CD8-positive, alpha-beta memory T cell (primary cell): Measurements from ENCODE around the gene SUV39H2. TPM values are rescaled to one million over a fixed set of nuclear protein-coding genes. Genes with fewer than 3 reads are reported as not detected.

ENCODE experiments used
- CTCF ChIA-PET: fragments of 350-600 bp; sonication (Branson Sonifier 250); formaldehyde crosslinking; loops from one replicate; lab custom pipeline; 2021; ENCODE audit warnings: antibody characterized with exemption; lab: Charles Lee
- POLR2A ChIA-PET: fragments of 350-600 bp; sonication (Branson Sonifier 250); formaldehyde crosslinking; loops from one replicate; lab custom pipeline; 2021; ENCODE audit warnings: antibody characterized with exemption; lab: Charles Lee
- DNase-seq, 5 donors: peaks; one replicate each; pipeline versions ENCODE4 v3.0.0 to v3.0.0-alpha.2; 2020 to 2022; ENCODE audit warnings: mixed read lengths in 1 of 5
- H3K27ac ChIP-seq: one replicate; pipeline ENCODE4 v1.7.0; 2013; ENCODE audit warnings: low read depth, mild to moderate bottlenecking, low read length, moderate library complexity
- H3K27me3 ChIP-seq: 2 replicates; pipeline ENCODE4 v1.7.0; 2013; ENCODE audit warnings: low read length, mild to moderate bottlenecking; ENCODE audit not compliant: insufficient read depth, poor library complexity, severe bottlenecking
- H3K36me3 ChIP-seq: 2 replicates; pipeline ENCODE4 v1.7.0; 2013; ENCODE audit warnings: mild to moderate bottlenecking, low read length, moderate library complexity; ENCODE audit not compliant: insufficient read depth
- H3K4me1 ChIP-seq: 2 replicates; pipeline ENCODE4 v1.7.0; 2013; ENCODE audit warnings: mild to moderate bottlenecking, low read length, moderate library complexity; ENCODE audit not compliant: insufficient read depth
- H3K4me3 ChIP-seq: 2 replicates; pipeline ENCODE4 v1.7.0; 2013; ENCODE audit warnings: mild to moderate bottlenecking, low read length
- H3K9me3 ChIP-seq: 2 replicates; pipeline ENCODE4 v1.7.0; 2013; ENCODE audit warnings: mild to moderate bottlenecking, low read length
- H3K27ac Mint-ChIP-seq, 8 donors: one replicate each; pipeline ENCODE4 v1.8.0; 2020 to 2021; ENCODE audit warnings: mixed read lengths in 8 of 8, mild to moderate bottlenecking in 6 of 8, inconsistent platforms in 3 of 8, moderate library complexity in 3 of 8
- H3K27me3 Mint-ChIP-seq, 2 donors: one replicate each; pipeline ENCODE4 v1.8.0; 2020 to 2021; ENCODE audit warnings: mixed read lengths in 2 of 2, mild to moderate bottlenecking in 1 of 2, moderate library complexity in 1 of 2
- H3K36me3 Mint-ChIP-seq, 3 donors: one replicate each; pipeline ENCODE4 v1.8.0; 2020 to 2021; ENCODE audit warnings: mixed read lengths in 3 of 3, inconsistent platforms in 1 of 3, mild to moderate bottlenecking in 1 of 3
- H3K4me1 Mint-ChIP-seq, 3 donors: one replicate each; pipeline ENCODE4 v1.8.0; 2020 to 2021; ENCODE audit warnings: mixed read lengths in 3 of 3, inconsistent platforms in 1 of 3, mild to moderate bottlenecking in 1 of 3
- H3K4me3 Mint-ChIP-seq, 7 donors: one replicate each; pipeline ENCODE4 v1.8.0; 2020 to 2021; ENCODE audit warnings: mixed read lengths in 7 of 7, mild to moderate bottlenecking in 6 of 7, moderate library complexity in 4 of 7, inconsistent platforms in 2 of 7
- H3K9me3 Mint-ChIP-seq, 5 donors: one replicate each; pipeline ENCODE4 v1.8.0; 2020 to 2022; ENCODE audit warnings: mixed read lengths in 5 of 5, mild to moderate bottlenecking in 3 of 5, moderate library complexity in 2 of 5, inconsistent platforms in 1 of 5
- polyA plus RNA-seq: library from polyadenylated mRNA; unstranded; fragments of 300-500 nt; fragmentation: Illumina TruSeq; gene quantifications from one replicate; pipeline ENCODE4 v1.2.3, GENCODE V29; 2021
- total RNA-seq, 2 experiments: library from RNA; stranded (reverse); gene quantifications; one replicate each; pipeline ENCODE4 v1.2.3, GENCODE V29; 2021

The SUV39H2 gene
- total and polyA plus RNA-seq, 3 experiments from 2014 or later = 3.4 to 35.8 (median 30.8) TPM

DNA sequence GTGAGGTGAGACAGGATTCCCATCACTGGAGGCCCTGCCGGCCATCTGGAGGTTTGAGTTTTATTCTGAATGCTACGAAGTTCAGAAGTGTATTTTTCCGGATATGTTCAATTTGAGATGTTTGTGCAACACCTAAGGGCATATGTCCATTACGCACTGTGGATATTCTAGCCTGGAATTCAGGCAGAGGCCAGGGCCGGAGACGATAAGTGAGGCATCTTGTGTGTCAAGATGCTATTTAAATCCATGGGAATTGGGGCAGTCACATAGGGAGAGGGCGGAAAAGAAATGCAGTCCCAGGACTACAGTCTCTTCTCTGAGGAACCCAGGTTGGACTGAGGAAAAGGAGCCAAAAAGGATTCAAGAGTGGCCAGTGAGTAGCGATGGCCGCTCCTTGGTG, 1.9 kb upstream of the SUV39H2 start:
- peaks cover 29 to 39% (median 30%) of the 10 kb centered on the region in 3 donors for H3K4me1 Mint-ChIP-seq
- CTCF ChIA-PET = interaction anchor here (2.0 kb wide), 1 partner anchor 39 kb away, joined by 13 read pairs; the partner anchor contains the start of genes CDNF, HSPA14 and MSANTD7
- H3K9me3 Mint-ChIP-seq = no peaks in the 10 kb centered on the region
- Histone ChIP-seq H3K9me3 (no peaks in the 10 kb centered on the region), H3K4me1 (peaks cover 21% of the 10 kb centered on the region), H3K4me3 (no peak overlapping the region), H3K27me3 (no peaks in the 10 kb centered on the region), H3K36me3 (no peaks in the 10 kb centered on the region), H3K27ac (no peak overlapping the region)
- no peak for DNase-seq
- peak overlapping the region; percentile 64 to 96 (median 94) for H3K4me3 Mint-ChIP-seq
- H3K27me3 Mint-ChIP-seq = peaks cover 0 to 3% of the 10 kb centered on the region in 2 donors
- H3K36me3 Mint-ChIP-seq = peaks cover 0 to 10% (median 0%) of the 10 kb centered on the region in 3 donors
- POLR2A ChIA-PET = interaction anchor here (1.0 to 2.6 kb wide), 2 partner anchors 15 to 39 kb away, joined by 3 to 35 read pairs; partner anchors contain the start of genes CDNF, HSPA14 and MSANTD7
- peak overlapping the region in 5 of 8 donors; percentile 11 to 86 (median 80) for H3K27ac Mint-ChIP-seq

DNA sequence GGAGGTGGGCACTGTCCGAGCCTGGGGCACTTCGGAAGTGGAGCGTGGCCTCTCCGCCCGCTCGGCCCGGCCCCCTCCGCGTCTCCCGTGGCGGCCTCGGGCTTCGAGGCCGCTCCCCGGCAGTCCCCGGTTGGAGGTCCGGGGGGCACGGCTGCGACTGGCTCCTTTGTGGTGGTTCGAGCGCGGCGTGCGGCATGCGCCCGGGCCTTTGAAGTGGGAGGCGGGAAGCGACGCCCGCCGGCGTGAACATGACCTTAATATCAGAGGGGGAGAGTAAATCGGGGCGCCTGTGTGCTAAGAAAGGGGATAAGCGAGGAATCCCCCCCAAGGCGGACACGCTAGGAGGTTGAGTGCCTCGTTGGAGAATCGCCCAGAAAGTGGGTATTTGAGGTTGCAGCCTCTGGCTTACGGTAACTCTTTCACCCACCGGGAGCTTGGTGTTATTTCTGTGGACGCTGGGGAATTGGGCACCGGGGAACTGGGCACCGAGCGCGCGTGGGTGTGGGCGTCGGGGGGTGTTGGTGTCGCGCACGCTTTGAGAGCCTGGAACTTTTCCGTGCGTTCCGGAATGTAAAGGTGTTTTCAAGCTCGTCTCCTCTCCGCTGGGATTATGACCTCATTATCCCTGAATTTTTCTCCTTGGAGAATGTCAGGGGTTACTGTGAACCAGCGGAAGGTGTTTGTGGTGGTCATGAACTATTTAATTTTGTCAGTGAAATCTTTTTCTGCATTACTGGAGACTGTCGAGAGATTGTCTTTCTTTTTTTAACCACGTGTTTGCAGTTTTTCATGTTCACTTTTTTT, 660 bp downstream of the SUV39H2 start:
- Histone ChIP-seq H3K36me3 (no peaks in the 10 kb centered on the region), H3K27ac (peak overlapping the region; percentile 79), H3K4me1 (peaks cover 21% of the 10 kb centered on the region), H3K27me3 (no peaks in the 10 kb centered on the region), H3K4me3 (peak overlapping the region; percentile 75), H3K9me3 (no peaks in the 10 kb centered on the region)
- H3K27ac Mint-ChIP-seq = peak overlapping the region in 7 of 8 donors; percentile 67 to 98 (median 88)
- peak overlapping the region; percentile 89 to 93 (median 91) for H3K4me3 Mint-ChIP-seq
- H3K27me3 Mint-ChIP-seq = peaks cover 0 to 3% of the 10 kb centered on the region in 2 donors
- POLR2A ChIA-PET = interaction anchor here (0.8 to 2.6 kb wide), 5 partner anchors 42 to 336 kb away, joined by 3 to 35 read pairs (median 8); partner anchors contain the start of genes CDNF, DCLRE1C, HSPA14 and MEIG1
- peaks cover 0 to 10% (median 1%) of the 10 kb centered on the region in 3 donors for H3K36me3 Mint-ChIP-seq
- no peaks in the 10 kb centered on the region for H3K9me3 Mint-ChIP-seq
- CTCF ChIA-PET = interaction anchor here (0.8 to 2.0 kb wide), 5 partner anchors 41 to 683 kb away, joined by 3 to 13 read pairs (median 3); partner anchors contain the start of genes CDNF, HSPA14, MEIG1 and MSANTD7
- H3K4me1 Mint-ChIP-seq = peaks cover 32 to 42% (median 33%) of the 10 kb centered on the region in 3 donors
- peak; percentile 10 to 61 (median 46) for DNase-seq

DNA sequence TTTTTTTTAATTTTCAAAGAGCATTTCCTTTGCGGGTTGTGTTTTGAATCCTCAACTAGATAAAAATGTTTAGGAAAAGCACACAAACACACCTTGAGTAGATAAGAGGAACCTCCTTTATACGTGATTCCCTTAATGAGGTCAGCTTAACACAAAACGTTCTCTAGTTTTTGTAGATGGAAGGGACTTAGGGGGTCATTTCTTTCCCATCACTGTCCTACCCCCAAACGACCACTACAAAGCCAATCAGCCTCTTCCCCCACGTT, 1.2 kb downstream of the SUV39H2 start:
- no peaks in the 10 kb centered on the region for H3K9me3 ChIP-seq
- ChIA-PET POLR2A (no interaction called here), CTCF (interaction anchor here (0.8 to 1.2 kb wide), 2 partner anchors 71 to 79 kb away, joined by 3 read pairs; partner anchors contain the start of gene MEIG1)
- peak overlapping the region; percentile 75 for H3K4me3 ChIP-seq
- no peak for DNase-seq
- peaks cover 21% of the 10 kb centered on the region for H3K4me1 ChIP-seq
- no peaks in the 10 kb centered on the region for H3K36me3 ChIP-seq
- Mint-ChIP-seq H3K9me3 (no peaks in the 10 kb centered on the region), H3K27me3 (peaks cover 0 to 3% of the 10 kb centered on the region in 2 donors), H3K4me3 (peak overlapping the region; percentile 89 to 93 (median 91)), H3K36me3 (peaks cover 0 to 10% (median 1%) of the 10 kb centered on the region in 3 donors), H3K27ac (peak overlapping the region in 7 of 8 donors; percentile 45 to 98 (median 88)), H3K4me1 (peaks cover 32 to 42% (median 33%) of the 10 kb centered on the region in 3 donors)
- no peak overlapping the region for H3K27ac ChIP-seq
- H3K27me3 ChIP-seq = no peaks in the 10 kb centered on the region

DNA sequence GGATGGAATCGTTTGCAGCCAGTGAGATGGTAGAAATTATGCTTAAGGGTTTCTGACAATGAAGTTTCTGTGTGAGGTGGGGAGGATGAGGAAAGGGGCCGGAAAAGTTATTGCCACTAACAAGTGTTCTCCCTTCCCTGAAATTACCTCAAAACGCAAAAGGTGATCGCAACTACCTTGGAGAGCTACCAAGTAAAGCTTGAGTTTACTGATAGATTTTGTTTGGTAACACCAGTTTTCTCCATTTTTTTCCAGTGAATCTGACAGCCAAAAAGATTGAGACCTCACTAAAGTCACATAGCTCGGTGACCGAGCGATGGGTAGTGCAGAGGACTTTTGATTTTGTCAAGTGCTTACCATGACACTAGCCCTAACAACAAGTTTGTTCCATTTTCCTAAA, 1.6 kb downstream of the SUV39H2 start:
- Histone ChIP-seq H3K27ac (no peak overlapping the region), H3K4me3 (no peak overlapping the region)
- H3K4me1 Mint-ChIP-seq = peaks cover 32 to 42% (median 33%) of the 10 kb centered on the region in 3 donors

DNA sequence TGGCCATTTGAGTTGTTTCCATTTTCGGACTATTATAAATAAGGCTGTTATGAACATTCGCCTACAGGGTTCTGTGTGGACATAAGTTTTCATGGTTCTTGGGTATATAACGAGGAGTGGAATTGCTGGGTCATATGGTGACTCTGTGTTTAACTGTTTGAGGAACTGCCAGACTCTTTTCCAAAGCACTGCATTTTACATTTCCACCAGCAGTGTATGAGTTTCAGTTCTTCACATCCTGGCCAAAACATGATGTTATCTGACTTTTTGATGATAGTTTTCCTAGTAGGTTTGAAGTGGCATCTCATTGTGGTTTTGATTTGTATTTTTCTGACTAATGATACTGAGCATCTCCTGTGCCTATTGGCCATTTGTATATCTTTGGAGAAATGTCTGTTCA, 5.4 kb downstream of the SUV39H2 start:
- no peak overlapping the region for H3K27ac Mint-ChIP-seq
- Histone ChIP-seq H3K4me1 (peaks cover 9% of the 10 kb centered on the region), H3K27me3 (no peaks in the 10 kb centered on the region), H3K9me3 (no peaks in the 10 kb centered on the region), H3K36me3 (no peaks in the 10 kb centered on the region), H3K4me3 (no peak overlapping the region), H3K27ac (no peak overlapping the region)
- ChIA-PET CTCF (no interaction called here), POLR2A (interaction anchor here (0.6 kb wide), 1 partner anchor 303 kb away, joined by 4 read pairs; no protein-coding TSS in a partner anchor)
- peaks cover 0 to 5% (median 1%) of the 10 kb centered on the region in 3 donors for H3K36me3 Mint-ChIP-seq
- H3K27me3 Mint-ChIP-seq = peaks cover 0 to 3% of the 10 kb centered on the region in 2 donors
- H3K4me1 Mint-ChIP-seq = peaks cover 15 to 19% (median 16%) of the 10 kb centered on the region in 3 donors
- DNase-seq = no peak
- H3K4me3 Mint-ChIP-seq = no peak overlapping the region
- H3K9me3 Mint-ChIP-seq = no peaks in the 10 kb centered on the region

More for the DNA sequence above, 1.6 kb downstream of the SUV39H2 start:
- Mint-ChIP-seq H3K27ac (peak overlapping the region in 7 of 8 donors; percentile 45 to 98 (median 88)), H3K4me3 (peak overlapping the region; percentile 89 to 93 (median 91)), H3K36me3 (peaks cover 0 to 10% (median 1%) of the 10 kb centered on the region in 3 donors), H3K9me3 (no peaks in the 10 kb centered on the region), H3K27me3 (peaks cover 0 to 3% of the 10 kb centered on the region in 2 donors)
- Histone ChIP-seq H3K27me3 (no peaks in the 10 kb centered on the region), H3K4me1 (peaks cover 21% of the 10 kb centered on the region), H3K9me3 (no peaks in the 10 kb centered on the region), H3K36me3 (no peaks in the 10 kb centered on the region)
- POLR2A ChIA-PET = no interaction called here
- CTCF ChIA-PET = no interaction called here
- DNase-seq = peak in 1 of 5 donors; percentile 7

DNA sequence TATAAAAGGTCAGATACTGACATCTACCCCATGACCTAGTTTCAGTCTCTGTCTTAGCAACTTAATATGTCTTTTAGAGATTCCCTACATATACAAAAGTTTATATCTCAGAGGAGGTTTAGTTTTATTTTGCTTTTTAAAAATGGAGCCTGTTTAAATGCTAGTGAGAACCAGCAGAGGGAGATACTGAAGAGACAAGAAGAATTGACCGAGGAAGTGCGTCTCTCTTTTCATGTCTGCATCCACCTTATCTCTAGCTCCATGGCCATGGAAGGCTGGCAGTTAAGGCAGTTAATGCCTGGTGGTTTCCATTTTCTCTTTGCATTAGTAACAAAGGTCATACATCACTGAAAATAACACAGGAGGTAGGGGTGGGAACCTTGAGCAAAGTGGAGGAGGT, 10.7 kb downstream of the SUV39H2 start:
- H3K27ac ChIP-seq = no peak overlapping the region
- H3K4me1 ChIP-seq = no peaks in the 10 kb centered on the region
- Mint-ChIP-seq H3K9me3 (no peaks in the 10 kb centered on the region), H3K27me3 (no peaks in the 10 kb centered on the region), H3K4me3 (no peak overlapping the region), H3K4me1 (peaks cover 0 to 7% (median 5%) of the 10 kb centered on the region in 3 donors), H3K27ac (peak overlapping the region in 2 of 8 donors; percentile 6 to 7), H3K36me3 (peaks cover 0 to 1% (median 0%) of the 10 kb centered on the region in 3 donors)
- no peak for DNase-seq
- no peaks in the 10 kb centered on the region for H3K36me3 ChIP-seq
- H3K9me3 ChIP-seq = no peaks in the 10 kb centered on the region
- ChIA-PET POLR2A (no interaction called here), CTCF (interaction anchor here (0.9 to 1.2 kb wide), 2 partner anchors 216 to 380 kb away, joined by 3 read pairs; no protein-coding TSS in a partner anchor)
- no peaks in the 10 kb centered on the region for H3K27me3 ChIP-seq
- H3K4me3 ChIP-seq = no peak overlapping the region

DNA sequence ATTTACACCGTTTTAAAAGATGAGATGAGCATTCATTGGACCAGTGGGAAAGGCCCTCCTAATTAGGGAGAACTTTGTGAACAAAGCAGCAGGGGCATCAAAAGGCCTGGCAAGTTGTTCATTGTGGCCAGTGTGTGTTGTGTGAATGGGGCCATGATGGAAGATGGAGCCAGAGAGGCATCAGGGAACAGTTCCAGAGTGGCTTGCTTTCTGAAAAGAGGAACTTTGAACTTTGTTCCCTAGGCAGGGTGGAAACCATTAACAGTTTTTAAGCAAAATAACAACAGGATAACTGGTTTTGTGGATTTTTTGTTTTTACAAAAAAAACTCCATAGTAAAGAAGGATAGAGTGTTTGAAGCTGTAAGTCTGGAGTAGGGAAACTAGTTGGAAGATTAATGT, 12.5 kb downstream of the SUV39H2 start:
- H3K4me1 ChIP-seq = no peaks in the 10 kb centered on the region
- Mint-ChIP-seq H3K4me3 (no peak overlapping the region), H3K27me3 (no peaks in the 10 kb centered on the region), H3K36me3 (peaks cover 0 to 3% (median 1%) of the 10 kb centered on the region in 3 donors), H3K9me3 (no peaks in the 10 kb centered on the region), H3K4me1 (peaks cover 0 to 7% (median 4%) of the 10 kb centered on the region in 3 donors), H3K27ac (peak overlapping the region in 1 of 8 donors; percentile 53)
- no peaks in the 10 kb centered on the region for H3K9me3 ChIP-seq
- H3K27ac ChIP-seq = no peak overlapping the region
- H3K36me3 ChIP-seq = no peaks in the 10 kb centered on the region
- CTCF ChIA-PET = no interaction called here
- no peak for DNase-seq
- POLR2A ChIA-PET = no interaction called here
- no peak overlapping the region for H3K4me3 ChIP-seq
- H3K27me3 ChIP-seq = no peaks in the 10 kb centered on the region
